ENCODE results near the gene TBX6.
"Not testable (repeated sequence)": the region's sequence is repeated elsewhere in the genome, so short reads cannot be mapped to it uniquely, and the experiment has no call there.

The TBX6 gene

GRCh38 chr16:30117768-30118167 lies 26.0 kb upstream of the TBX6 start:
- no peak for TF ChIP-seq CTCF (IDR thresholded peaks at IDR 0.05)
- TF ChIP-seq ZFX (IDR thresholded peaks at IDR 0.05; ENCODE audit: borderline replicate concordance), result no peak
- no peak overlapping the region for H3K27ac ChIP-seq

DNA sequence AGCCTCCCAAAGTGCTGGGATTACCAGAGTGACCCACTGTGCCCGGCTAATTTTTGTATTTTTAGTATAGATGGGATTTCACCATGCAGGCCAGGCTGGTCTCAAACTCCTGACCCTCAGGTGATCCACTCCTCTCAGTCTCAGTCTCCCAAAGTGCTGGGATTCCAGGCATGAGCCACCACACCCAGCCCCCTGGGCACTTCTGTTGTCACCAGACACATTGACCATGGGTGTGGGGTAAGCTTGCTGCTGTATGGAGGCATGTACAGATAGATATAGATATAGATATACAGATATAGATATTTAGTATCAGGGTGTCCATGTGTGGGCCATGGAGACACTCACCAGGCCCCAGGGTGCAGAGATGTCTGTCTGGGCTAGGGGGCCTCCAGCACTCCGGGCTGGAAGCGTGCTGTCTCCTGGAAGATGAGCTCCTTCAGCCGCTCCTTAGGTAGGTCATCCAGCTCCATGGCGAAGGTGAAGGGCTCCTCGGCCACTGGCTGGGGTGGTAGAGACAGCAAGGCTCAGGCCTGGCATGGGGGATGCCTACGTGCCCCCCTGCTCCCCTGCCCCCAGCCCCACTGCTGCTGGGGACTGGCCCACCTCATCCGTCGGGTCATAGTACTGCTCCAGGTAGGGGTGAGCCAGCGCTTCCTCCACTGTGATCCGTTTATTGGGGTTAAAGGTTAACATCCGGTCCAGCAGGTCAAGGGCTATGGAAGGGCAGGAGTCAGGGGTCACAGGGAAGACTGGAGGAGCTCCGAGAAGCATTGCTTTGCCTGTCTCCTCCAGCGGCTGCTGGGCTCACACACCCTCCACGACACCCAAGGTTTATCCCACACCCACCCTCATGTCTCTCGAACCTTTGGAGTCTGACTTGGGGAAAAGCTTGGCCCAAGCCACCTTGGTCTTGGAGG lies 24.8 kb upstream of the TBX6 start:
- no peak overlapping the region for H3K27ac ChIP-seq
- TF ChIP-seq CTCF (IDR thresholded peaks at IDR 0.05), result no peak
- no peak for TF ChIP-seq ZFX (IDR thresholded peaks at IDR 0.05; ENCODE audit: borderline replicate concordance)

- TF ChIP-seq CTCF (IDR thresholded peaks at IDR 0.05), result no peak
These were observed 23.5 kb upstream of the TBX6 start for GRCh38 chr16:30115238-30115637.

DNA sequence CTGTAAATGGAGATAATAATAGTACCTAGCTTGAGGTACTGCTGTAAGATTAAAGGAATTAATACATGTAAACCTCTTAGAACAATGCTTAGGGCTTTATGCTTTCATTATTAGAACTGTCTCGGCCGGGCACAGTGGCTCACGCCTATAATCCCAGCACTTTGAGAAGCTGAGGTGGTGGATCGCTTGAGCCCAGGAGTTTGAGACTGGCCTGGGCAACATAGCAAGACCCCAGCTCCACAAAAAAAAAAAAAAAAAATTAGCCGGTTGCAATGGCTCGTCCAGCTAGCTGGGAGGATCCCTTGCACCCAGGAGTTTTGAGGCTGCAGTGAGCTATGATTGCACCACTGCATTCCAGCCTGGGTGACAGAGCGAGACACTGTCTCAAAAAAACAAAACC lies 23.1 kb upstream of the TBX6 start:
- not testable (repeated sequence) for H3K27ac ChIP-seq

More at GRCh38 chr16:30115238-30115637, 23.5 kb upstream of the TBX6 start:
- no peak overlapping the region for H3K27ac ChIP-seq

- TF ChIP-seq ZFX (IDR thresholded peaks at IDR 0.05; ENCODE audit: borderline replicate concordance) (no peak), CTCF (IDR thresholded peaks at IDR 0.05) (no peak)
- H3K27ac ChIP-seq, result no peak overlapping the region
These were observed 22.7 kb upstream of the TBX6 start for GRCh38 chr16:30114411-30114810.

DNA sequence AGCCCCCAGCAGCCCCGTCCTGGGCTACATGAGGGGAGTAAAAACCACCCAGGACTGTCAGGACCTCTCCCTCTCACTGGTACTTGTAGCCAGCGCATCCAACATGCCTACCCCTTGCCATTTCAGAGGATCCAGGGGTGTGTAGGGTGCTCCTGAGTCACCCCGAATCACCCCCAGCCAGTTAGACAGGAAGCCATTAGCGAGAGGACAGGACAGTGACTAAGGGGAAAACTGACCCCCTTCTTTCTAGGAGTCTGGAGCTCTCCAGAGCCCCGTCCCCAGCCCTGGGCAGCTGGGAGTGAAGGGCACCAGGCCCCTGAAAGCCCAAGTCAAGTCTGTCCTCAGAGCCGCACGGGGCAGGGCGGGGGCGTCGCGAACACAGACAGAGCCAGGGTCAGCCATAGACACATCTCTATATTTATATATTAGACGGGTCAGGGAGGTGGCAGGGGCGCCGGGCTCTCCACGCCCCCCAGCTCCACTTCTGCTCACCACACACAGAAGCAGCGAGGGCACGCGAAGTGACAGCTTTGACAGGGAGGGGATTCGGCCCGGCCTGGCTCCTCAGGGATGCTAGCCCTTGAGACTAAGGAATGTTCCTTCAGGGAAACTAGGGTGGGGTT lies 22.1 kb upstream of the TBX6 start:
- TF ChIP-seq ZFX (IDR thresholded peaks at IDR 0.05; ENCODE audit: borderline replicate concordance) (no peak), CTCF (IDR thresholded peaks at IDR 0.05) (no peak)
- peak overlapping the region; percentile 23 for H3K27ac ChIP-seq

GRCh38 chr16:30113031-30113710 lies 21.4 kb upstream of the TBX6 start, which contains the start of gene GDPD3:
GDPD3 (minus strand) TSS chr16:30113537; CDS start chr16:30113478, 59 bp downstream.
- peak within 1 kb of the TSS; percentile 23 for H3K27ac ChIP-seq

More at GRCh38 chr16:30113031-30113710, 21.4 kb upstream of the TBX6 start, which contains the start of gene GDPD3:
- TF ChIP-seq ZFX (IDR thresholded peaks at IDR 0.05; ENCODE audit: borderline replicate concordance), result no peak
- TF ChIP-seq CTCF (IDR thresholded peaks at IDR 0.05), result peak; percentile 35

Data from 22Rv1 (cell line).